GM21619 (cell line): Measurements from ENCODE around the gene CALML3.
"Not testable (repeated sequence)": the region's sequence is repeated elsewhere in the genome, so short reads cannot be mapped to it uniquely, and the experiment has no call there.

ENCODE experiments used
- ATAC-seq: cut with Tn5 transposase; IDR thresholded peaks from one replicate; pipeline ENCODE4 v1.9.1; 2021; ENCODE audit not compliant: unreplicated experiment

Gene CALML3

GRCh38 chr10:5552376-5553321 lies 27.9 kb downstream of the CALML3 start:
- no peak for ATAC-seq

GRCh38 chr10:5553400-5554170 lies 28.8 kb downstream of the CALML3 start:
- ATAC-seq: no peak

GRCh38 chr10:5555021-5555510 lies 30.3 kb downstream of the CALML3 start:
- ATAC-seq: no peak

- ATAC-seq: no peak
These were observed 31.1 kb downstream of the CALML3 start for GRCh38 chr10:5555881-5556280.

GRCh38 chr10:5556576-5556975 lies 31.8 kb downstream of the CALML3 start:
- ATAC-seq: no peak

- no peak for ATAC-seq
These were observed 32.4 kb downstream of the CALML3 start for GRCh38 chr10:5557040-5557721.

- ATAC-seq: no peak
These were observed 33.3 kb downstream of the CALML3 start for GRCh38 chr10:5557799-5558771.

- ATAC-seq: not testable (repeated sequence)
These were observed 34.3 kb downstream of the CALML3 start for GRCh38 chr10:5559022-5559421.

GRCh38 chr10:5559642-5560141 lies 34.9 kb downstream of the CALML3 start:
- ATAC-seq: no peak

- no peak for ATAC-seq
These were observed 35.5 kb downstream of the CALML3 start for GRCh38 chr10:5560142-5560816.

GRCh38 chr10:5560817-5561703 lies 36.3 kb downstream of the CALML3 start:
- no peak for ATAC-seq

GRCh38 chr10:5561704-5562645 lies 37.2 kb downstream of the CALML3 start:
- no peak for ATAC-seq

- no peak for ATAC-seq
These were observed 38.7 kb downstream of the CALML3 start for GRCh38 chr10:5563321-5563961.

- no peak for ATAC-seq
These were observed 39.3 kb downstream of the CALML3 start for GRCh38 chr10:5563991-5564536.

GRCh38 chr10:5564537-5565204 lies 39.9 kb downstream of the CALML3 start:
- ATAC-seq: no peak

GRCh38 chr10:5565205-5565545 lies 40.4 kb downstream of the CALML3 start:
- no peak for ATAC-seq
